Pons (tissue), 1 donor: ENCODE results near the gene RET.

Source experiments
- DNase-seq: peaks from one replicate; pipeline ENCODE4 v3.0.0-alpha.2; 2016; ENCODE audit warnings: low spot score

RET gene

GRCh38 chr10:43170491-43170890 lies 93.6 kb downstream of the RET start:
- no peak for DNase-seq

- no peak for DNase-seq
These were observed 95.8 kb downstream of the RET start for GRCh38 chr10:43172645-43173044.

GRCh38 chr10:43173120-43173519 lies 96.3 kb downstream of the RET start:
- no peak for DNase-seq

GRCh38 chr10:43174969-43175368 lies 98.1 kb downstream of the RET start:
- no peak for DNase-seq

- DNase-seq: no peak
These were observed 99.4 kb downstream of the RET start for GRCh38 chr10:43176271-43176670.

- DNase-seq: no peak
These were observed 100.7 kb downstream of the RET start for GRCh38 chr10:43177595-43177994.
